Adrenal gland (tissue), 19 donors: ENCODE measurements around the gene NPR2. TPM values are rescaled to one million over a fixed set of nuclear protein-coding genes. Genes with fewer than 3 reads are reported as not detected.
A peak's percentile ranks its signal among the peaks of the same experiment; 100 is the strongest.

Experiments used
- DNase-seq, 7 donors: peaks; one replicate each; pipeline ENCODE4 v3.0.0-alpha.2; 2019 to 2020
- H3K27ac ChIP-seq, 5 donors: fragments of 200-600 bp; sonication (generic) in 4 of 5; 1 replicate in 3 of 5; 2 replicates in 2 of 5; pipeline versions ENCODE4 v1.5.1 to v1.8.0; 2016 to 2020; ENCODE audit warnings: mild to moderate bottlenecking in 1 of 5
- H3K27me3 ChIP-seq: fragments of 200-600 bp; 2 replicates; pipeline ENCODE4 v1.8.0; 2021
- H3K36me3 ChIP-seq, 2 donors: fragments of 200-600 bp; replicated peaks in 1 of 2; 1 replicate in 1 of 2; 2 replicates in 1 of 2; pipeline versions ENCODE4 v1.5.1 to v1.8.0; 2018 to 2022
- H3K4me1 ChIP-seq, 2 donors: fragments of 200-600 bp; replicated peaks in 1 of 2; 1 replicate in 1 of 2; 2 replicates in 1 of 2; pipeline versions ENCODE4 v1.5.1 to v1.8.0; 2018 to 2021
- H3K4me3 ChIP-seq, 4 donors: fragments of 200-600 bp; sonication (generic) in 3 of 4; one replicate each; pipeline ENCODE4 v1.5.1; 2016 to 2018
- H3K9me3 ChIP-seq, 3 donors: fragments of 200-600 bp; sonication (generic) in 1 of 3; replicated peaks in 1 of 3; 1 replicate in 2 of 3; 2 replicates in 1 of 3; pipeline versions ENCODE4 v1.5.1 to v1.8.0; 2016 to 2021
- POLR2A ChIP-seq, 2 donors: fragments of 450-650 bp; IDR thresholded peaks; one replicate each; pipeline ENCODE4 v1.6.1; 2017; ENCODE audit warnings: antibody characterized with exemption in 2 of 2, mild to moderate bottlenecking in 2 of 2, moderate library complexity in 1 of 2
- WGBS, 4 donors: extraction: QIAGEN DNeasy Blood & Tissue Kit in 2 of 4; methylation state at CpG; one replicate each; pipeline versions ENCODE4 v1.1.5 to v1.1.7; 2013 to 2017; 5-methylcytosine and 5-hydroxymethylcytosine counted together
- intact Hi-C, 2 donors: fragments of 100-400 bp; cut with DNase I; formaldehyde crosslinking; loops; one replicate each; pipeline versions ENCODE4 v1.14.1 to v1.15.0; 2022 to 2023
- long read RNA-seq, 10 donors: library from polyadenylated mRNA in 3 of 10; unstranded in 2 of 10; stranded (forward) in 1 of 10; transcript quantifications; one replicate each; pipeline ENCODE4 v2.0.0 and lab custom pipeline, GENCODE V29; 2021 to 2026
- polyA plus RNA-seq, 3 donors: library from polyadenylated mRNA; stranded (reverse); fragments of 200-250 nt in 2 of 3; fragments of 350-450 nt in 1 of 3; fragmentation: Illumina TruSeq in 1 of 3; extraction: RNeasy Lipid Tissue Mini Kit (QIAGEN cat#74804) in 1 of 3; gene quantifications; one replicate each; pipeline ENCODE4 v1.2.3, GENCODE V29; 2013 to 2014
- total RNA-seq, 9 donors: library from RNA; depleted of rRNA in 4 of 9; stranded (reverse); fragments of >200 nt in 4 of 9; fragments of 120-200 nt in 1 of 9; fragmentation: NEBNext Ultra II Directional in 1 of 9; extraction: Animal tissue kit (Norgen Biotek cat#: 25700) in 1 of 9; gene quantifications; one replicate each; pipeline versions ENCODE4 v1.1.0 to v1.2.4, GENCODE V29; 2013 to 2023
- TF ChIP-seq, protein P1 (sequence below), 6 experiments: fragments of 450-650 bp in 4 of 6; fragments of 200-600 bp in 2 of 6; sonication (generic) in 1 of 6; IDR thresholded peaks; 1 replicate in 5 of 6; 2 replicates in 1 of 6; pipeline versions ENCODE4 v1.5.1 to v1.8.0; 2016 to 2021; ENCODE audit warnings: antibody characterized with exemption in 6 of 6, mild to moderate bottlenecking in 2 of 6, moderate library complexity in 1 of 6
- donor health status: healthy with polysubstance abuse.
- donor health status: Bipolar disorder and iron deficiency.
- donor health status: DM: yes; HTN: yes; CAD: no.
- donor health status: DM: no; HTN: no; CAD: no.
- donor health status: DM: no; HTN: no; CAD: no.
- donor health status: DM: yes; HTN: yes; CAD: no.

The NPR2 gene
- total RNA-seq (10 to 100 TPM in 8 of 9 donors, 1 to 10 TPM in 1; 5.6 to 69.9 (median 21.5) TPM), polyA plus RNA-seq (10 to 100 TPM; 13.5 to 46.4 (median 39.0) TPM)
- long read RNA-seq, donor 1, partial matches to known transcripts, result 0 of 3 reads
- long read RNA-seq, donor 1, other reads (novel, unspliced or antisense), result 0 of 3 reads
- long read RNA-seq, donor 2, partial matches to known transcripts, result 0 of 2 reads
- long read RNA-seq, donor 2, other reads (novel, unspliced or antisense), result 0 of 2 reads
- long read RNA-seq, donor 3, result 0 reads
- long read RNA-seq, donor 4, result 0 reads
- long read RNA-seq, donor 5, transcript NPR2-201 (22 exons, 3,686 nt), result major isoform, 6 of 12 reads
- long read RNA-seq, donor 5, partial matches to known transcripts, result 2 of 12 reads
- long read RNA-seq, donor 5, other reads (novel, unspliced or antisense), result 4 of 12 reads
- long read RNA-seq, donor 6, partial matches to known transcripts, result 1 of 1 reads
- long read RNA-seq, donor 6, other reads (novel, unspliced or antisense), result 0 of 1 reads
- long read RNA-seq, donor 7, transcript NPR2-206 (3 exons, 601 nt), result major isoform, 5 of 5 reads
- long read RNA-seq, donor 7, partial matches to known transcripts, result 0 of 5 reads
- long read RNA-seq, donor 7, other reads (novel, unspliced or antisense), result 0 of 5 reads
- long read RNA-seq, donor 8, partial matches to known transcripts, result 0 of 1 reads
- long read RNA-seq, donor 8, other reads (novel, unspliced or antisense), result 0 of 1 reads
- long read RNA-seq, donor 9, partial matches to known transcripts, result 0 of 1 reads
- long read RNA-seq, donor 9, other reads (novel, unspliced or antisense), result 0 of 1 reads
- long read RNA-seq, donor 10, result 0 reads

DNA sequence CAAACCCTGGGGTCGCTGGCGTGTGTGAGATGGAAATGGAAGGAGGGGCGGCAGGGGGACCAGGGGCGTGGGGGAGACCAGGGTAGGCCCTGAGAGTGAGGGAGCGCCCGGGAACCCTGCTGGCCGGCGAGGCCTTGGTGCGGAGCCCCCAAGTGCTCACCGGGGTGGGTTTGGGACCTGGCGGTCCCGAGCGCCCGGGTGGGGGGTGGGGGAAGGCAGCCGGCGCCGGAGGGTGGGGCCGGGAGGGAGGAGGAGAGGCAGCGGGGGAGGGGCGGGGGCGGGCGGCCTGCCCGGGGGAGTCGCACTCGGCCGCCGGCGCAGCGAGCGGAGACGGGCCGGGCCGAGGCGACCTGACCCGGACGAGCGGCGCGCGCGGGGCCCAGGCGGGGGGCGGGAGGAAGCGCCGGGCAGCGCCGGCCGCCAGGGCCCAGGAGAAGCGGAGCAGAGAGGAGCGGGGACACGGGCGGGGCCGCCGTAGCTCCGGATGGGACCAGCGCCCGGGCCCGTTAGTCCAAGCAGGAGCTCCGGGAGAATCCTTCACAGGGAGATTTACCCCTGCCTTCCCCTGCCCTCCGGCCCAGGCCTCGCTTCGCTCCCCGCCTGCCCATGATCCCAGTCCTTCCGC lies at the start of gene NPR2:
TSS of gene NPR2 (plus strand) at position 295 of the 625 bp plus-strand sequence. CDS start 818 bp downstream, outside the sequence.
- Histone ChIP-seq H3K4me3 (peak within 1 kb of the TSS in 2 of 4 donors; percentile 33 to 62), H3K27me3 (no peaks in the 10 kb centered on the region), H3K27ac (peak within 1 kb of the TSS in 3 of 5 donors; percentile 29 to 82 (median 64)), H3K9me3 (no peaks in the 10 kb centered on the region), H3K4me1 (peaks cover 5 to 23% of the 10 kb centered on the region in 2 donors), H3K36me3 (no peaks in the 10 kb centered on the region)
- WGBS, 4 donors, result 9 to 47% (median 22%) methylated on average over 15 to 64 of the region's 64 CpGs
- intact Hi-C loops, result loop anchor here (2.0 to 5.0 kb wide), 4 partner anchors 33 to 91 kb away; partner anchors contain the start of genes FAM221B (in 1 of the 2) and TMEM8B (in 1 of the 2)
- peak; percentile 18 to 31 for TF ChIP-seq POLR2A (IDR thresholded peaks at IDR 0.05)
- TF ChIP-seq, protein P1, sequence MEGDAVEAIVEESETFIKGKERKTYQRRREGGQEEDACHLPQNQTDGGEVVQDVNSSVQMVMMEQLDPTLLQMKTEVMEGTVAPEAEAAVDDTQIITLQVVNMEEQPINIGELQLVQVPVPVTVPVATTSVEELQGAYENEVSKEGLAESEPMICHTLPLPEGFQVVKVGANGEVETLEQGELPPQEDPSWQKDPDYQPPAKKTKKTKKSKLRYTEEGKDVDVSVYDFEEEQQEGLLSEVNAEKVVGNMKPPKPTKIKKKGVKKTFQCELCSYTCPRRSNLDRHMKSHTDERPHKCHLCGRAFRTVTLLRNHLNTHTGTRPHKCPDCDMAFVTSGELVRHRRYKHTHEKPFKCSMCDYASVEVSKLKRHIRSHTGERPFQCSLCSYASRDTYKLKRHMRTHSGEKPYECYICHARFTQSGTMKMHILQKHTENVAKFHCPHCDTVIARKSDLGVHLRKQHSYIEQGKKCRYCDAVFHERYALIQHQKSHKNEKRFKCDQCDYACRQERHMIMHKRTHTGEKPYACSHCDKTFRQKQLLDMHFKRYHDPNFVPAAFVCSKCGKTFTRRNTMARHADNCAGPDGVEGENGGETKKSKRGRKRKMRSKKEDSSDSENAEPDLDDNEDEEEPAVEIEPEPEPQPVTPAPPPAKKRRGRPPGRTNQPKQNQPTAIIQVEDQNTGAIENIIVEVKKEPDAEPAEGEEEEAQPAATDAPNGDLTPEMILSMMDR (IDR thresholded peaks at IDR 0.05), result peak in 2 of 6 experiments; percentile 5 to 22
- DNase-seq, result peak in 5 of 7 donors; percentile 31 to 47 (median 39)

GRCh38 chr9:35741740-35742139 lies 49.7 kb upstream of the NPR2 start:
- no peaks in the 10 kb centered on the region for H3K27me3 ChIP-seq
- no peaks in the 10 kb centered on the region for H3K9me3 ChIP-seq
- WGBS, 4 donors, result 75 to 89% (median 85%) methylated on average over 7 of the region's 7 CpGs
- H3K4me1 ChIP-seq, result peaks cover 13 to 24% of the 10 kb centered on the region in 2 donors
- H3K36me3 ChIP-seq, result peaks cover 0 to 77% of the 10 kb centered on the region in 2 donors
- intact Hi-C loops, result no loop called here
- TF ChIP-seq POLR2A (IDR thresholded peaks at IDR 0.05), result no peak
- TF ChIP-seq, protein P1 (IDR thresholded peaks at IDR 0.05), result no peak
- no peak overlapping the region for H3K4me3 ChIP-seq
- DNase-seq, result peak in 1 of 7 donors; percentile 4
- H3K27ac ChIP-seq, result no peak overlapping the region

DNA sequence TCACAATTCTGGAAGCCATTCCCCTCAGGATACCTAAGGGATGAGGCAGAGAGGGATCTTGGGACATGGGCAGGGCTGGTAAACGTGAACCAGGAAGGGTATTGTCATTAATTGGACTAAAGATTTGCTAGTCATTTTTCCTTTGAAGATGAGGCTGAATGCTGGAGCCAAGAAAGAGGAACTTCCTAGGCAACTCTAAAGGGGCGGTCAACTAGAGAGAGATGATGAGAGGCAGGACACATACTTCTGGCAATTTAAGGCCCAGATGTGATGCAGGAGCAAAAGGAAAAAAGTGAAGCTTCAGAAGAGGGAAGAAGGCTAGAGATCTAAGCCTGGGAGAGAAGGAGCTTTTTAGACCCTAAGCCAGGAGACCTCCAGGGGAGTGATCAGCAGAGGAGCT lies 47.9 kb upstream of the NPR2 start:
- intact Hi-C loops, result no loop called here
- TF ChIP-seq POLR2A (IDR thresholded peaks at IDR 0.05), result no peak
- TF ChIP-seq, protein P1 (IDR thresholded peaks at IDR 0.05), result no peak
- Histone ChIP-seq H3K36me3 (peaks cover 0 to 60% of the 10 kb centered on the region in 2 donors), H3K4me1 (peaks cover 27 to 38% of the 10 kb centered on the region in 2 donors), H3K27me3 (no peaks in the 10 kb centered on the region), H3K9me3 (no peaks in the 10 kb centered on the region), H3K4me3 (no peak overlapping the region), H3K27ac (no peak overlapping the region)
- 63 to 70% (median 66%) methylated on average over 2 of the region's 2 CpGs for WGBS, 4 donors
- DNase-seq, result peak in 2 of 7 donors; percentile 0 to 8
